GM23248 (cell line): Measurements from ENCODE around the gene LDLRAD3. TPM values are rescaled to one million over a fixed set of nuclear protein-coding genes. Genes with fewer than 3 reads are reported as not detected.

Experiments
- DNase-seq: peaks from one replicate; pipeline ENCODE4 v3.0.0-alpha.2; 2015
- H2AFZ ChIP-seq: fragments of 200-600 bp; sonication (generic); 2 replicates; pipeline ENCODE4 v1.6.1; 2016; ENCODE audit warnings: antibody characterized with exemption
- H3F3A ChIP-seq: fragments of 200-600 bp; sonication (generic); 2 replicates; pipeline ENCODE4 v1.6.1; 2016; ENCODE audit warnings: mild to moderate bottlenecking, antibody characterized with exemption, mixed run types; ENCODE audit not compliant: insufficient read depth
- H3K27ac ChIP-seq: fragments of 200-600 bp; sonication (generic); 2 replicates; pipeline ENCODE4 v1.5.1; 2016; ENCODE audit warnings: mild to moderate bottlenecking
- H3K27me3 ChIP-seq: fragments of 200-600 bp; sonication (generic); replicated peaks from 2 replicates; pipeline ENCODE4 v1.6.1; 2016; ENCODE audit warnings: mild to moderate bottlenecking; ENCODE audit not compliant: insufficient read depth
- H3K36me3 ChIP-seq: fragments of 200-600 bp; sonication (generic); 2 replicates; pipeline ENCODE4 v1.6.1; 2016; ENCODE audit warnings: low read depth, mild to moderate bottlenecking
- H3K4me1 ChIP-seq: fragments of 200-600 bp; sonication (generic); 2 replicates; pipeline ENCODE4 v1.6.1; 2016; ENCODE audit warnings: mild to moderate bottlenecking; ENCODE audit not compliant: insufficient read depth
- H3K4me2 ChIP-seq: fragments of 200-600 bp; sonication (generic); one replicate; pipeline ENCODE4 v1.6.1; 2016; ENCODE audit warnings: mild to moderate bottlenecking; ENCODE audit not compliant: unreplicated experiment
- H3K4me3 ChIP-seq: fragments of 200-600 bp; sonication (generic); 2 replicates; pipeline ENCODE4 v1.5.1; 2016; ENCODE audit warnings: mild to moderate bottlenecking
- H3K79me2 ChIP-seq: fragments of 200-600 bp; sonication (generic); 2 replicates; pipeline ENCODE4 v1.6.1; 2016; ENCODE audit warnings: mild to moderate bottlenecking; ENCODE audit not compliant: insufficient read depth
- H3K9ac ChIP-seq: fragments of 200-600 bp; sonication (generic); 2 replicates; pipeline ENCODE4 v1.6.1; 2016; ENCODE audit warnings: mild to moderate bottlenecking
- H3K9me2 ChIP-seq: fragments of 200-600 bp; sonication (generic); 2 replicates; pipeline ENCODE4 v1.6.1; 2016; ENCODE audit warnings: mixed run types, mild to moderate bottlenecking, moderate library complexity; ENCODE audit not compliant: insufficient read depth
- H3K9me3 ChIP-seq: fragments of 200-600 bp; sonication (generic); one replicate; pipeline ENCODE4 v1.6.1; 2017; ENCODE audit warnings: low read depth
- H4K20me1 ChIP-seq: fragments of 200-600 bp; sonication (generic); 2 replicates; pipeline ENCODE4 v1.6.0; 2016; ENCODE audit not compliant: insufficient read depth
- EZH2 ChIP-seq: fragments of 200-600 bp; sonication (generic); IDR thresholded peaks from 2 replicates; pipeline ENCODE4 v1.6.1; 2018; ENCODE audit warnings: antibody characterized with exemption, mild to moderate bottlenecking; ENCODE audit not compliant: insufficient read depth, poor library complexity, severe bottlenecking
- EZH2phosphoT487 ChIP-seq: fragments of 200-600 bp; sonication (generic); IDR thresholded peaks from 2 replicates; pipeline ENCODE4 v1.6.1; 2018; ENCODE audit warnings: antibody characterized with exemption, moderate library complexity, mild to moderate bottlenecking, low read depth; ENCODE audit not compliant: insufficient read depth
- WGBS, 2 experiments: methylation state at CpG; one replicate each; pipeline ENCODE4 v1.1.6; 2015 to 2017; ENCODE audit warnings: low lambda C conversion rate in 2 of 2, low coverage in 1 of 2; ENCODE audit errors: missing lambda C conversion rate in 2 of 2; 5-methylcytosine and 5-hydroxymethylcytosine counted together
- in situ Hi-C: fragments of 300-500 bp; cut with MboI; formaldehyde crosslinking; loops from 2 replicates; pipeline ENCODE4 v1.15.0; 2020
- polyA plus RNA-seq: library from polyadenylated mRNA; unstranded; fragments of >200 nt; fragmentation: Nextera tagmentation; extraction: Ambion mirVana; gene quantifications from 2 replicates; pipeline ENCODE4 v1.2.1, GENCODE V29; 2016
- total RNA-seq: library from RNA; depleted of rRNA; stranded (reverse); fragments of >200 nt; shearing (Covaris generic); gene quantifications from 2 replicates; pipeline ENCODE4 v1.2.3, GENCODE V29; 2014

The LDLRAD3 gene
- total and polyA plus RNA-seq, 2 experiments from 2014 or later = 6.2 to 6.6 TPM

DNA sequence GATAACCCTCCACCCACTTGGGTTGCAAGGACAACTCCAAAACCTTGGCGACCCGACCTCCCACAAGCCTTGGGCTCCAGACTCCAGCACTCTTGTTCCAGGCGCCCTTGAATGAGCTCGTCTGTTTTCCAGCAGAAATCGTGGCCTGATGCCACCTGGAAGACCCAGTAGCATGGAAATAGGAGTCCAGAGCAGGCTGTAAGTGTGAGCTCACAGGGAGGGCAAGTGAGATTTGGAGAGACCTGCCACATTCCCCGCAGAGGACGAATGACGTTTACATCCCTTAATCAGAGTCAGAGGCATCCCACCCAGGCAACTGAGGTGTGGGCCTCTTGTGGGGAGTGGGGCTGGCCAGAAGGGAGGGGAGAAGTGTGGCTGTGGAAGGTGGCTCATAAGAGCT lies 71.9 kb downstream of the LDLRAD3 start:
- H3K79me2 ChIP-seq = no peaks in the 10 kb centered on the region
- no peaks in the 10 kb centered on the region for H3K27me3 ChIP-seq
- WGBS, 2 experiments = 21% methylated on average over 8 of the region's 8 CpGs
- H3K9ac ChIP-seq = no peak overlapping the region
- H3K4me1 ChIP-seq = peaks cover 24% of the 10 kb centered on the region
- H3K27ac ChIP-seq = no peak overlapping the region
- no peak for DNase-seq
- no peaks in the 10 kb centered on the region for H3K36me3 ChIP-seq
- TF ChIP-seq EZH2 = no peak
- no peak for TF ChIP-seq EZH2phosphoT487
- no peaks in the 10 kb centered on the region for H3K9me3 ChIP-seq
- peaks cover 25% of the 10 kb centered on the region for H3F3A ChIP-seq
- no peaks in the 10 kb centered on the region for H4K20me1 ChIP-seq
- H3K4me2 ChIP-seq = peak overlapping the region; percentile 4
- H3K9me2 ChIP-seq = no peaks in the 10 kb centered on the region
- H3K4me3 ChIP-seq = no peak overlapping the region
- in situ Hi-C loops = no loop called here
- no peak overlapping the region for H2AFZ ChIP-seq

DNA sequence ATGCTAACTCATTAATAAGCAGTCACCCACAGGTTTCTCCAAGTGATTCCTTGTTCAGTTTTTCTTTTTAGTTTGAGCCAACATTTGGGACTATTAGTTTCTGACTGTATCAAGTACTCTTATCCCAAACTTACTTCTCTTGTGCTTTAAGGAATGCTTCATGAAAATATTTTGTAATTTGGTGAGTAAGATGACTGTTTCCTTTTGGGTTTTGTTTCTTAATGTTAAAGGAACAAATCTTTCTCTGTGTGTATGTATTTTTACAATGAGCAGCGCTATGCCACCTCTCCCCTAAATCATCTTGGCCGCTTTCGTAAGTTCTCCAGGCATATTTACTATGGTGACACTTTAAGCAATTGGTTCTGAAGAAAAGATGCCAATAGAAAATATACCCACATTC lies 72.4 kb downstream of the LDLRAD3 start:
- no peak for TF ChIP-seq EZH2
- no peak for TF ChIP-seq EZH2phosphoT487
- Histone ChIP-seq H3K79me2 (no peaks in the 10 kb centered on the region), H4K20me1 (no peaks in the 10 kb centered on the region), H3K4me3 (no peak overlapping the region), H3K27ac (no peak overlapping the region), H3K9ac (no peak overlapping the region), H3F3A (peaks cover 25% of the 10 kb centered on the region), H3K4me1 (peaks cover 24% of the 10 kb centered on the region), H3K9me3 (no peaks in the 10 kb centered on the region), H3K36me3 (no peaks in the 10 kb centered on the region), H2AFZ (no peak overlapping the region), H3K4me2 (peak overlapping the region; percentile 4), H3K27me3 (no peaks in the 10 kb centered on the region), H3K9me2 (no peaks in the 10 kb centered on the region)
- 98% methylated on average over 3 of the region's 3 CpGs for WGBS, 2 experiments
- peak; percentile 27 for DNase-seq
- in situ Hi-C loops = no loop called here

DNA sequence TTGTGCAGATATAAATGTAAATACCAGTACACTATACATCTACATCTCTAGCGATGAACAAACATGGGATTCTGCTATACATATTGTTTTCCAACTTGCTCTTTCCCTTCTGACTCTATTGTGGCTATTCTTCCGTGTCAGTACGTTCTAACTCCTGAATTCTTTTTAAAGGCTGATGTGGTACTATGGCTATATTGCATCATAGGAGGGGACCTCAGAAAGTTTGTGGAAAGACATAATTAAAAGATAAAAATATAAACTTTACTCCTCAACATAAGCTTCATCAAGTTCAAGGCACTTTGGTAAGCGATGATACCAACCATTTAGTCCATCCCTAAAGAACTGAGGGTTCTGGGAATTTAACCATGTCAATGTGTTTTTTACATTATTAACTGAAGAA lies 72.8 kb downstream of the LDLRAD3 start:
- Histone ChIP-seq H3K36me3 (no peaks in the 10 kb centered on the region), H3K4me3 (no peak overlapping the region), H3F3A (peaks cover 25% of the 10 kb centered on the region), H3K9ac (no peak overlapping the region), H3K27ac (no peak overlapping the region), H4K20me1 (no peaks in the 10 kb centered on the region), H3K9me2 (no peaks in the 10 kb centered on the region), H3K27me3 (no peaks in the 10 kb centered on the region), H2AFZ (no peak overlapping the region), H3K4me2 (peak overlapping the region; percentile 4), H3K9me3 (no peaks in the 10 kb centered on the region), H3K79me2 (no peaks in the 10 kb centered on the region), H3K4me1 (peaks cover 24% of the 10 kb centered on the region)
- 97 to 100% methylated on average over 4 of the region's 4 CpGs for WGBS, 2 experiments
- TF ChIP-seq EZH2 (no peak), EZH2phosphoT487 (no peak)
- no peak for DNase-seq
- in situ Hi-C loops = no loop called here

DNA sequence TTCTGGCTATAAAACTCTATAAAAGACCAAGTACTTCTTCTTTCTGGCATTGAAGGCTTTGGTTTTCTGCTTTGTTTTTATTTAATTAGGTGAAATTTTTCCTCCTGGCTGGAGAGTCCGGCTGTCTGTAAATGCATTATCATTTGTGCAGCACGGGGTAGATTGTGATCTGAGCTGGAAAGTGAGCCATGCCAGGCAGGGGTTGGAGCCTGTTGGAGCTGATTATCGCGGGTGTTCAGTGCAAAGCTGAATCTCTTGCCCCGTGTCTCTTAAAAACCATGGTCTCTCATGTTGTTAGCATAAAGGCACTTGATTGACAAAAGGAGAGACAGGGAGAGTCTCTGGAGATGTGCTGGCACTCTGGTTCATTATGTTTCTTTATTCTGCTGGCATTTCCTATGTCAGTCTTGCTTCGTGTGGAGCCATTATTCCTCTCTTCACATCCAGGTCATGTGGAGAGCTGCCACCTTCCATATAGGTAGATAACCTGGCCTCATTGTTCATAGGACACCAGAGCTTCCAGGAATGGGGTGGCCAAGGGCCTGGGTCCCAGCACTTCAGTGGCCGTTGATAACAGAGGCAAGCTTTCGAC lies 75.2 kb downstream of the LDLRAD3 start:
- in situ Hi-C loops = no loop called here
- Histone ChIP-seq H3F3A (peaks cover 14% of the 10 kb centered on the region), H3K9me2 (no peaks in the 10 kb centered on the region)

DNA sequence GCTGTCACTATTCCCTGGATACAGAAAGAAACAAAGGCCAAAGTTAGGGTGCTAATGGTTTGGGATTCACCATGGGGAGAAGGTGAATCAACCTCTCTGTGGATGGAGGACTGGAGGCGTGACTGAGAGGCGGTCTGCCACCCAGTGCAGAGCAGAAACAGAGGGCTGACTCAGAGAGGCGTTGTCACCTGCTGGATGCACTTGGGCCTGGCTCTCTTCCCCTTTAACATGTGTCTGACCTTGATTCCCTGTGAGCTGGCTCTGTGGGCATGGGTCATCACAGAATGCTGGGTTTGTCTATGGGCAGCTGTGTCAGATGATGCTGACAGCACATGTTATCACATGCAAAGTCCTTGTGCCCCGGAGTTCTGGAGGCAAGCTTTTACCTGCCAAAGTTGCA lies 75.9 kb downstream of the LDLRAD3 start:
- no peaks in the 10 kb centered on the region for H3K9me3 ChIP-seq
- DNase-seq = no peak
- no peak for TF ChIP-seq EZH2phosphoT487
- no peak for TF ChIP-seq EZH2
- in situ Hi-C loops = no loop called here
- H3F3A ChIP-seq = peaks cover 14% of the 10 kb centered on the region
- H3K4me2 ChIP-seq = no peak overlapping the region
- no peak overlapping the region for H3K4me3 ChIP-seq
- H4K20me1 ChIP-seq = no peaks in the 10 kb centered on the region
- H3K36me3 ChIP-seq = no peaks in the 10 kb centered on the region
- WGBS, 2 experiments = 92 to 96% methylated on average over 4 of the region's 4 CpGs
- H3K9me2 ChIP-seq = no peaks in the 10 kb centered on the region
- H3K9ac ChIP-seq = no peak overlapping the region
- H3K79me2 ChIP-seq = no peaks in the 10 kb centered on the region
- no peaks in the 10 kb centered on the region for H3K27me3 ChIP-seq
- no peak overlapping the region for H2AFZ ChIP-seq
- H3K27ac ChIP-seq = no peak overlapping the region
- peaks cover 19% of the 10 kb centered on the region for H3K4me1 ChIP-seq

More for the DNA sequence above, 75.2 kb downstream of the LDLRAD3 start:
- Histone ChIP-seq H3K4me2 (no peak overlapping the region), H3K9me3 (no peaks in the 10 kb centered on the region), H3K27ac (no peak overlapping the region), H2AFZ (no peak overlapping the region), H3K9ac (no peak overlapping the region), H3K27me3 (no peaks in the 10 kb centered on the region), H3K4me1 (peaks cover 17% of the 10 kb centered on the region), H4K20me1 (no peaks in the 10 kb centered on the region), H3K79me2 (no peaks in the 10 kb centered on the region), H3K36me3 (no peaks in the 10 kb centered on the region), H3K4me3 (no peak overlapping the region)
- 73 to 74% methylated on average over 8 of the region's 8 CpGs for WGBS, 2 experiments
- DNase-seq = no peak
- no peak for TF ChIP-seq EZH2
- no peak for TF ChIP-seq EZH2phosphoT487
